RCC 7860 (cell line): ENCODE measurements around the gene UROD.
"Not testable (repeated sequence)": the region's sequence is repeated elsewhere in the genome, so short reads cannot be mapped to it uniquely, and the experiment has no call there.

ENCODE experiments used
- DNase-seq: peaks from one replicate; pipeline ENCODE4 v3.0.0-alpha.2; 2015; ENCODE audit warnings: low spot score
- FAIRE-seq: peaks from 2 replicates; lab custom pipeline; 2012; peaks lifted over from hg19 to GRCh38; lab: Jason Lieb, UNC

UROD gene

DNA sequence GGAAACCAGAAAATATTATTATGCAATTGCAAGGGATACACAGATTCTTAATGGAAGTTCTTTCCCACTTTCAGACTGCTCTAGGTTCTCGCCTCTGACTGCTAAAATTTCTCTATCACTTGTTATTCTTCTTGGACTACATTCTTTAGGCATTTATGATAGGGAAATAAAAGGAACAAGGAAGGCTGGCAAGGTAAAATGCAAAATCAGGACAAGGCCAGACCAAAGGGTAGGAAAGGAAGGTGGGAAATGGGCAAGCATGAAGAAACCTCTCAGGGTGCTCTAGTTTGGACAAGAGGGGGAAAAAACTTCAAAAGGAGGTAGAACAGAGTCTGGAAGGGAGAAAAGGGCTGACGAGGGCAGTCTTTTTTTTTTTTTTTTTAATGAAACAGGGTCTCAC lies 26.2 kb downstream of the UROD start:
- no peak for FAIRE-seq

GRCh38 chr1:45038661-45039364 lies 26.8 kb downstream of the UROD start:
- FAIRE-seq (no peak), DNase-seq (no peak)

More for the DNA sequence above, 26.2 kb downstream of the UROD start:
- no peak for DNase-seq

DNA sequence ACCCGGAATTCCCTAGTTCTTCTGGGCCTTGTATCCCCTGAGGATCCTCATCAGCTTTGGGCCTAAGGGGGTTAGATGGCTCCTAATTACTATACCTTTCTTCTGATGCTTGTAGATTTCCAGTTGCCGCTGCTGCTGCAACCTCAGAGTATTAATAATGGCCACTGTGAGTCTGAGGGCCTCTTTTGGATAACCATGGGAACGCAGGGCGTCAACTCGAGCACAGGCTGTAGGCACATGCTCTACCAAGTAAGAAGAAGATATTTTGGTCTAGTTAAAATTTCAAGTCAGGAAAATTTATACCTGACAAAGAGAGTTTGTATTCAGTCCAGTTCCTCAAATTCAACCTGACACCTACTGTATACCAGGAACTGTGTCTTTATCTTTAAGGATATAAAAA lies 28.2 kb downstream of the UROD start:
- DNase-seq (no peak), FAIRE-seq (no peak)

DNA sequence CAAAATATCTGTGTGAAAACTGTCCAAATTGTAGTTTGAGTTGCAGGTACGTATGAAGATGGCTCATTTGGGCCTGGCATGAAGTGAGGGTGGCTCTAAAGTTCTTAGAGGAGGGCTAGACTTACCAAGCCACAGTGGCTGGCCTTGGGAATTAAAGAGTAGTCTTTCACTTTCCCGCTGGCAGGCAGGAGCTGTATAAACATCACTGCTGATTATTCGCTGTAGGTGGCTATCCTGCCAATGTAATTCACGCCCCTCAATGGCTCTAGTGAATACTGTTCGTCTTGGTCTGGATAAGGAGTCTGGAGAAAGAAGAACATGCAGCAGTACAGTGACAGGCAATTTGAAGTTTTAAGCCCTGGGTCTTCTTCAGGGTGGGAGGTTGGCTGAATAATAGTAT lies 31.0 kb downstream of the UROD start:
- DNase-seq: no peak
- no peak for FAIRE-seq

DNA sequence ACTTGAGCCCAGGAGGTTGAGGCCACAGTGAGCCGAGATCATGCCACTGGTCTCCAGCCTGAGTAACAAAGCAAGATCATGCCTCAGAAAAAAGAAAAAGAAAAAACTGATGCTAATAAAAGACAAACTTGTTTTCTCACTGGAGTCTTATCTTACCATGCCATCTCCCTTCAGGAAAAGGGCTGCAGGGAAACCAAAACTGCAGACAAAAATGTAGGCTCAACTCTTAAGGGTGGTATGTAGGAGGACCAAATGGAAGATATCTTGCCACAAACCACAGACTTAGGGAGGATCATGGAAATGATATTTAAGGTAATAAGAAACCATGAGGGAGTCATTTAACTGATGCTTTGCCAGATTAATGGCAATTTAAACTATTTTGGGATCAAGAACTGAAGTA lies 32.9 kb downstream of the UROD start:
- DNase-seq: no peak
- no peak for FAIRE-seq

DNA sequence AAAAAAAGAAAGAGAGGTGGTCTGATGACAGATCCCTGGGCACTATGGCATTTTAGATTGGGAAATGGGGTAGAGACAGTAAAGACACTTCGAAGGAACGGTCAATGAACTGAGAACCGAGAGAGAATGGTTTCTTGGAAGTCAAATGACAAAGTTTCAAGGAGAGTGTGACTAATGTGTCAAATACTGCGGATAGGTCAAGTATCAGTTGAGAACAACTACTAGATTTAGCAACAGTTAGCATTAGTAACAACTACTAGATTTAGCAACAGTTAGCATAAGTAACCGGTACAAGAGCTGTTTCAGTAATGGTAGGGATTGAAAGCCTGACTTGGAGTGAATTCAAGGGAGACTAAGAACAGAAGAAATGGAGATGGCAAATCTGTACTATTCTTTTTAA lies 35.0 kb downstream of the UROD start:
- DNase-seq (no peak), FAIRE-seq (no peak)

GRCh38 chr1:45051005-45051772 lies 39.1 kb downstream of the UROD start:
- FAIRE-seq (no peak), DNase-seq (no peak)

GRCh38 chr1:45057542-45057941 lies 45.5 kb downstream of the UROD start:
- FAIRE-seq (no peak), DNase-seq (no peak)

GRCh38 chr1:45059829-45060228 lies 47.8 kb downstream of the UROD start:
- DNase-seq (no peak), FAIRE-seq (no peak)

- not testable (repeated sequence) for FAIRE-seq, DNase-seq
Observed at GRCh38 chr1:45062463-45062862, 50.4 kb downstream of the UROD start.

- no peak for FAIRE-seq
- no peak for DNase-seq
Observed at GRCh38 chr1:45065083-45065482, 53.0 kb downstream of the UROD start.
